Smooth muscle cell (in vitro differentiated cells): ENCODE measurements around the gene TMEM61. TPM values are rescaled to one million over a fixed set of nuclear protein-coding genes. Genes with fewer than 3 reads are reported as not detected.

Experiments
- DNase-seq: peaks from one replicate; lab custom pipeline; 2025; ENCODE audit not compliant: unreplicated experiment; lab: John Stamatoyannopoulos, UW
- H2AFZ ChIP-seq: fragments of 200-600 bp; sonication (generic); 2 replicates; pipeline ENCODE4 v1.6.0; 2016; ENCODE audit warnings: antibody characterized with exemption, low read depth, mild to moderate bottlenecking
- H3F3A ChIP-seq: fragments of 200-600 bp; sonication (generic); 2 replicates; pipeline ENCODE4 v1.6.0; 2017; ENCODE audit warnings: antibody characterized with exemption, low read depth
- H3K27ac ChIP-seq: fragments of 200-600 bp; sonication (generic); 2 replicates; pipeline ENCODE4 v1.5.1; 2016; ENCODE audit warnings: low read depth, mild to moderate bottlenecking
- H3K27me3 ChIP-seq: fragments of 200-600 bp; sonication (generic); 2 replicates; pipeline ENCODE4 v1.6.1; 2016; ENCODE audit warnings: low read depth, mild to moderate bottlenecking
- H3K36me3 ChIP-seq: fragments of 200-600 bp; sonication (generic); 2 replicates; pipeline ENCODE4 v1.5.1; 2016; ENCODE audit warnings: low read depth
- H3K4me1 ChIP-seq: fragments of 200-600 bp; sonication (generic); 2 replicates; pipeline ENCODE4 v1.5.1; 2016; ENCODE audit warnings: low read depth
- H3K4me2 ChIP-seq: fragments of 200-600 bp; sonication (generic); 2 replicates; pipeline ENCODE4 v1.6.0; 2016; ENCODE audit warnings: mild to moderate bottlenecking
- H3K4me3 ChIP-seq: fragments of 200-600 bp; sonication (generic); 2 replicates; pipeline ENCODE4 v1.5.1; 2016; ENCODE audit warnings: mild to moderate bottlenecking
- H3K79me2 ChIP-seq: fragments of 200-600 bp; sonication (generic); 2 replicates; pipeline ENCODE4 v1.6.0; 2016; ENCODE audit warnings: low read depth, mild to moderate bottlenecking
- H3K9ac ChIP-seq: fragments of 200-600 bp; sonication (generic); 2 replicates; pipeline ENCODE4 v1.6.0; 2016; ENCODE audit warnings: low read depth
- H3K9me3 ChIP-seq: fragments of 200-600 bp; sonication (generic); replicated peaks from 2 replicates; pipeline ENCODE4 v1.5.1; 2016; ENCODE audit warnings: low read depth
- H4K20me1 ChIP-seq: fragments of 200-600 bp; sonication (generic); 2 replicates; pipeline ENCODE4 v1.6.0; 2016; ENCODE audit warnings: low read depth
- CTCF ChIP-seq: fragments of 200-600 bp; sonication (generic); IDR thresholded peaks from 2 replicates; pipeline ENCODE4 v1.5.1; 2017; ENCODE audit warnings: borderline replicate concordance, mild to moderate bottlenecking, antibody characterized with exemption; ENCODE audit not compliant: insufficient read depth, poor library complexity, severe bottlenecking
- WGBS: methylation state at CpG from one replicate; pipeline ENCODE4 v1.1.7; 2016; ENCODE audit warnings: low lambda C conversion rate; 5-methylcytosine and 5-hydroxymethylcytosine counted together
- polyA plus RNA-seq: library from polyadenylated mRNA; unstranded; fragments of >200 nt; fragmentation: Nextera tagmentation; extraction: Ambion mirVana; gene quantifications from 2 replicates; pipeline ENCODE4 v1.2.1, GENCODE V29; 2016
- total RNA-seq: library from RNA; depleted of rRNA; stranded (reverse); fragments of >200 nt; gene quantifications from 2 replicates; pipeline ENCODE4 v1.2.3, GENCODE V29; 2014

The TMEM61 gene
- total and polyA plus RNA-seq, 2 experiments from 2014 or later: 0.13 to 0.86 TPM

- H3K9ac ChIP-seq: no peak overlapping the region
- DNase-seq: no peak
- H3K4me1 ChIP-seq: no peaks in the 10 kb centered on the region
- H3K4me3 ChIP-seq: no peak overlapping the region
- H2AFZ ChIP-seq: no peak overlapping the region
- H4K20me1 ChIP-seq: no peaks in the 10 kb centered on the region
- H3K27me3 ChIP-seq: peaks cover 54% of the 10 kb centered on the region
- no peaks in the 10 kb centered on the region for H3F3A ChIP-seq
- H3K9me3 ChIP-seq: no peaks in the 10 kb centered on the region
- 95% methylated on average over 9 of the region's 9 CpGs for WGBS
- no peaks in the 10 kb centered on the region for H3K79me2 ChIP-seq
- no peak overlapping the region for H3K4me2 ChIP-seq
- no peak for TF ChIP-seq CTCF
- no peaks in the 10 kb centered on the region for H3K36me3 ChIP-seq
- H3K27ac ChIP-seq: no peak overlapping the region
Measured at GRCh38 chr1:54978528-54979326, 1.7 kb upstream of the TMEM61 start.

- Histone ChIP-seq H4K20me1 (no peaks in the 10 kb centered on the region), H3F3A (no peaks in the 10 kb centered on the region), H3K4me1 (no peaks in the 10 kb centered on the region), H3K27ac (no peak overlapping the region), H3K79me2 (no peaks in the 10 kb centered on the region), H3K4me2 (no peak overlapping the region), H3K36me3 (no peaks in the 10 kb centered on the region), H3K9ac (no peak overlapping the region), H2AFZ (no peak overlapping the region), H3K27me3 (peaks cover 60% of the 10 kb centered on the region), H3K9me3 (no peaks in the 10 kb centered on the region), H3K4me3 (no peak overlapping the region)
- DNase-seq: no peak
- TF ChIP-seq CTCF: no peak
- WGBS: 37% methylated on average over 5 of the region's 5 CpGs
Measured at GRCh38 chr1:54979327-54979891, 1.0 kb upstream of the TMEM61 start.

- no peaks in the 10 kb centered on the region for H3F3A ChIP-seq
- no peak overlapping the region for H3K9ac ChIP-seq
- H3K79me2 ChIP-seq: no peaks in the 10 kb centered on the region
- TF ChIP-seq CTCF: no peak
- H3K27ac ChIP-seq: no peak overlapping the region
- 38% methylated on average over 24 of the region's 25 CpGs for WGBS
- H3K36me3 ChIP-seq: no peaks in the 10 kb centered on the region
- peaks cover 65% of the 10 kb centered on the region for H3K27me3 ChIP-seq
- H4K20me1 ChIP-seq: no peaks in the 10 kb centered on the region
- H3K9me3 ChIP-seq: no peaks in the 10 kb centered on the region
- H3K4me2 ChIP-seq: peak overlapping the region; percentile 87
- no peaks in the 10 kb centered on the region for H3K4me1 ChIP-seq
- DNase-seq: no peak
- H3K4me3 ChIP-seq: peak overlapping the region; percentile 53
- no peak overlapping the region for H2AFZ ChIP-seq
Measured at GRCh38 chr1:54980046-54980527, 341 bp upstream of the TMEM61 start.
